K562 (cell line): Measurements from ENCODE around the gene WDFY2. TPM values are rescaled to one million over a fixed set of nuclear protein-coding genes. Genes with fewer than 3 reads are reported as not detected.

ENCODE experiments used
- ARID4B ChIP-seq: sonication (generic); formaldehyde crosslinking; IDR thresholded peaks from 2 replicates; pipeline ENCODE4 v1.8.0; 2022; ENCODE audit warnings: mild to moderate bottlenecking, missing genetic modification reagents
- ATF2 ChIP-seq: sonication (generic); formaldehyde crosslinking; IDR thresholded peaks from 2 replicates; pipeline ENCODE4 v1.8.1; 2022; ENCODE audit warnings: missing genetic modification reagents
- CREB3L1 ChIP-seq: fragments of 450-650 bp; IDR thresholded peaks from 2 replicates; pipeline ENCODE4 v1.6.1; 2014; ENCODE audit warnings: low read depth, mild to moderate bottlenecking, moderate library complexity, borderline replicate concordance
- E2F5 ChIP-seq: sonication (generic); formaldehyde crosslinking; IDR thresholded peaks from 2 replicates; pipeline ENCODE4 v1.8.0; 2022; ENCODE audit warnings: mild to moderate bottlenecking, missing genetic modification reagents
- FOXJ2 ChIP-seq: fragments of 200-800 bp; sonication (Bioruptor generic); IDR thresholded peaks from 2 replicates; pipeline ENCODE4 v1.6.1; 2016; ENCODE audit warnings: missing genetic modification characterization, missing compliant biosample characterization
- GTF2F1 ChIP-seq: IDR thresholded peaks from 2 replicates; pipeline ENCODE4 v1.6.1; 2011; ENCODE audit warnings: low read depth, low read length, improper control_type of control experiment
- HDAC6 ChIP-seq: IDR thresholded peaks from 2 replicates; pipeline ENCODE4 v1.6.1; 2012; ENCODE audit warnings: low read depth, mild to moderate bottlenecking, control low read depth, inconsistent platforms, low read length, moderate library complexity
- HMGXB4 ChIP-seq: sonication (generic); formaldehyde crosslinking; IDR thresholded peaks from 2 replicates; pipeline ENCODE4 v1.8.1; 2023; ENCODE audit warnings: mild to moderate bottlenecking, missing genetic modification reagents
- POLR2B ChIP-seq: fragments of 450-650 bp; IDR thresholded peaks from 2 replicates; pipeline ENCODE4 v1.6.1; 2018; ENCODE audit warnings: low read depth; ENCODE audit not compliant: partially characterized antibody
- RFX7 ChIP-seq: fragments of 250-450 bp; sonication (Bioruptor Pico); IDR thresholded peaks from 2 replicates; pipeline ENCODE4 v1.5.1; 2021; ENCODE audit warnings: mild to moderate bottlenecking
- SAFB ChIP-seq: fragments of 200-400 bp; formaldehyde crosslinking; IDR thresholded peaks from 2 replicates; pipeline ENCODE4 v1.6.1; 2017; ENCODE audit warnings: low read depth, low read length, borderline replicate concordance
- TEAD1 ChIP-seq, 2 experiments: fragments of 450-650 bp in 1 of 2; sonication (generic) in 1 of 2; formaldehyde crosslinking; IDR thresholded peaks; 2 replicates each; pipeline versions ENCODE4 v1.4.0 to v1.8.0; 2020 to 2022; ENCODE audit warnings: mild to moderate bottlenecking in 2 of 2, missing genetic modification reagents in 1 of 2
- U2AF2 ChIP-seq: fragments of 200-400 bp; formaldehyde crosslinking; optimal IDR thresholded peaks from 2 replicates; pipeline ENCODE3; 2017; ENCODE audit warnings: low read depth, mild to moderate bottlenecking, low read length
- ZBTB1 ChIP-seq: sonication (generic); formaldehyde crosslinking; IDR thresholded peaks from 2 replicates; pipeline ENCODE4 v1.8.1; 2023; ENCODE audit warnings: missing genetic modification reagents, low read depth, mild to moderate bottlenecking, borderline replicate concordance
- ZC3H4 ChIP-seq: sonication (generic); formaldehyde crosslinking; IDR thresholded peaks from 2 replicates; pipeline ENCODE4 v1.9.0; 2021; ENCODE audit warnings: missing genetic modification reagents, borderline replicate concordance
- ZNF263 ChIP-seq: sonication (generic); formaldehyde crosslinking; IDR thresholded peaks from 2 replicates; pipeline ENCODE4 v1.8.0; 2022; ENCODE audit warnings: mild to moderate bottlenecking, missing genetic modification reagents, borderline replicate concordance
- polyA plus RNA-seq, 8 experiments: library from polyadenylated mRNA; depleted of rRNA in 4 of 8; stranded (reverse) in 5 of 8; unstranded in 3 of 8; fragments of >200 nt; fragmentation: Nextera tagmentation in 2 of 8; fragmentation: Illumina TruSeq in 1 of 8; extraction: Ambion mirVana in 2 of 8; extraction: Trizol in 1 of 8; gene quantifications; 2 replicates each; pipeline versions ENCODE4 v1.2.1 to v1.2.3, GENCODE V29; 2011 to 2014; ENCODE audit warnings: inconsistent platforms in 1 of 8, missing spikeins in 1 of 8
- total RNA-seq, 7 experiments: library from RNA; depleted of rRNA in 6 of 7; stranded (reverse); fragments of >200 nt in 6 of 7; fragmentation: Illumina TruSeq in 2 of 7; extraction: Trizol in 2 of 7; gene quantifications; 2 replicates each; pipeline versions ENCODE4 v1.2.1 to v1.2.3, GENCODE V29; 2011 to 2021; ENCODE audit warnings: low replicate concordance in 1 of 7

The WDFY2 gene
- total and polyA plus RNA-seq, 9 of the 15 experiments (the other 6 are each of a cell fraction or from before 2014, with no cell fraction given) = 0.66 to 6.4 (median 4.4) TPM

- TF ChIP-seq ARID4B (CRISPR knock-in tag) (no peak), ZBTB1 (CRISPR knock-in tag) (0 out of 2 replicates have a peak, but pooled peaks have one; percentile 2), POLR2B (peak; percentile 46), SAFB (no peak), TEAD1 (CRISPR knock-in tag; IDR thresholded peaks at IDR 0.05) (no peak), FOXJ2 (no peak), ZNF263 (CRISPR knock-in tag) (no peak), CREB3L1 (no peak), HMGXB4 (CRISPR knock-in tag) (no peak), E2F5 (no peak), HDAC6 (no peak), ATF2 (CRISPR knock-in tag) (no peak), GTF2F1 (no peak), ZC3H4 (CRISPR knock-in tag) (0 out of 2 replicates have a peak, but pooled peaks have one; percentile 33), RFX7 (CRISPR knock-in tag) (no peak), U2AF2 (no peak)
These were observed 220.3 kb downstream of the WDFY2 start (continued) for GRCh38 chr13:51804295-51805172.
